ENCODE results near the gene ARHGAP30.
A peak's percentile ranks its signal among the peaks of the same experiment; 100 is the strongest.

DNA sequence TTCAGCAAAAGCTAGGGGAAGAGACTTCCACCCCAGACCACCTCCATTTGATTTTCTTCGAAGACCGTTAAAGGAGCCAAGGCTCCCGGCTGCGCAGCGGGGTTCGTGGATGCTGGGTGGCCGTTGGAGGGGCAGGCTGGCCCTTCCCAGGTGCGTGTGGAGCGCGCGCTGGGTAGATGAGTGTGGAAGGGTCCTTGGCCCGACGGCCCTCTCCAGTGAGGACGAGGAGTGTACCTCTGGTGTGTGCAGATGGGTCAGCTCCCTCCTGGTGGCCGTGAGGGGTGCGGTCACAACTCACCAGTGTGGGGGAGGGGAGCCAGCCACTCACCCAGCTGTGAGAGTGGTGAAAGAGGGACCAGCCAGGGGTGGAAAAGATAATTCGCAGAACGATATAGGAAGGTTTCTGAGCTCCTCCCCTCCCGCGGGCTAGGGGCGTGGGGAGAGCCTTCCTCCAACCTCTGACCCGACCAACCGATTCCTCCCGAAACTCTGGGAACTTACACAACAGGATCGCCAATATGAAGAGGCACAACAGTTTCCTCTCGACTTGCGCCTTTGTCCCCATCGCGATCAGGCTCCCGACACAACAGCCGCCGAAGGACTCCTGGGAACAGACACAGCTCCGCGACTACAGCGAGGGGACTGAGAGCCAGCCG, 49.1 kb downstream of the ARHGAP30 start, which contains the start of gene F11R:
- TF ChIP-seq EZH2phosphoT487 (IDR thresholded peaks at IDR 0.05; ENCODE audit: borderline replicate concordance) (no peak), POLR2A (IDR thresholded peaks at IDR 0.05; ENCODE audit: borderline replicate concordance, extremely low read depth, insufficient read depth, insufficient read length) (no peak), EZH2 (IDR thresholded peaks at IDR 0.05) (no peak), SIN3A (IDR thresholded peaks at IDR 0.05; ENCODE audit: low read depth) (no peak), ZFX (IDR thresholded peaks at IDR 0.05) (no peak), YY1 (IDR thresholded peaks at IDR 0.05; ENCODE audit: extremely low read depth, insufficient replicate concordance, low read depth, low read length) (no peak), ZNF274 (IDR thresholded peaks at IDR 0.05; ENCODE audit: low read depth, low read length) (no peak)
- TF ChIP-seq, protein P1, sequence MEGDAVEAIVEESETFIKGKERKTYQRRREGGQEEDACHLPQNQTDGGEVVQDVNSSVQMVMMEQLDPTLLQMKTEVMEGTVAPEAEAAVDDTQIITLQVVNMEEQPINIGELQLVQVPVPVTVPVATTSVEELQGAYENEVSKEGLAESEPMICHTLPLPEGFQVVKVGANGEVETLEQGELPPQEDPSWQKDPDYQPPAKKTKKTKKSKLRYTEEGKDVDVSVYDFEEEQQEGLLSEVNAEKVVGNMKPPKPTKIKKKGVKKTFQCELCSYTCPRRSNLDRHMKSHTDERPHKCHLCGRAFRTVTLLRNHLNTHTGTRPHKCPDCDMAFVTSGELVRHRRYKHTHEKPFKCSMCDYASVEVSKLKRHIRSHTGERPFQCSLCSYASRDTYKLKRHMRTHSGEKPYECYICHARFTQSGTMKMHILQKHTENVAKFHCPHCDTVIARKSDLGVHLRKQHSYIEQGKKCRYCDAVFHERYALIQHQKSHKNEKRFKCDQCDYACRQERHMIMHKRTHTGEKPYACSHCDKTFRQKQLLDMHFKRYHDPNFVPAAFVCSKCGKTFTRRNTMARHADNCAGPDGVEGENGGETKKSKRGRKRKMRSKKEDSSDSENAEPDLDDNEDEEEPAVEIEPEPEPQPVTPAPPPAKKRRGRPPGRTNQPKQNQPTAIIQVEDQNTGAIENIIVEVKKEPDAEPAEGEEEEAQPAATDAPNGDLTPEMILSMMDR (IDR thresholded peaks at IDR 0.05 in 2 of 3, conservative IDR thresholded peaks at IDR 0.05 in 1 of 3; ENCODE audit: borderline replicate concordance in 1 of 3, insufficient read depth in 1 of 3, low read depth in 2 of 3, low read length in 2 of 3): peak in 2 of 3 experiments; percentile 23 to 34; a peak in 4 of 6 replicates
